HT-29 (cell line): ENCODE results near the gene RABL6. TPM values are rescaled to one million over a fixed set of nuclear protein-coding genes. Genes with fewer than 3 reads are reported as not detected.
A peak's percentile ranks its signal among the peaks of the same experiment; 100 is the strongest.
"Not testable (repeated sequence)": the region's sequence is repeated elsewhere in the genome, so short reads cannot be mapped to it uniquely, and the experiment has no call there.

ENCODE experiments used
- DNase-seq: peaks from one replicate; pipeline ENCODE4 v3.0.0-alpha.2; 2015; ENCODE audit warnings: low spot score
- total RNA-seq: library from RNA; depleted of rRNA; stranded (reverse); fragments of >200 nt; shearing (Covaris generic); gene quantifications from 2 replicates; pipeline ENCODE4 v1.2.3, GENCODE V29; 2014

The RABL6 gene
- total RNA-seq, 1 experiment from 2014 or later: 247 TPM

DNA sequence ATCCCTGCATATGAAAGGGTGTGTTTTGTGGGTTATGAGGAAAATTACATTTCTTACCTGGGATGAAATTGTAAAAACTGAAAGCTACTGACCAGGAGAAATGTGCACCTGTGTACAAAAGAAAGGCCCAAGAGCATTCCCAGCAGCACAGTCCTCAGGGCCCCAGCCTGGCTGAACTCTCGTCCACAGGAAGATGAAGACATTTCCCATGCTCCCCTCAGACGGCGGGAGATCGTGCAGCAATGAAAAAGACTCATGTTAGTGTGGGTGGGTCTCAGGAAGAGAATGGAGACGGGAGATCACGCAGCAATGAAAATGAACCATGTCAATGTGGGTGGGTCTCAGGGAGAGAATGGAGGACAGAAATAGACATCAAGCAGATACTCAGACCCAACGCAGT lies 30.8 kb upstream of the RABL6 start:
- DNase-seq: no peak

DNA sequence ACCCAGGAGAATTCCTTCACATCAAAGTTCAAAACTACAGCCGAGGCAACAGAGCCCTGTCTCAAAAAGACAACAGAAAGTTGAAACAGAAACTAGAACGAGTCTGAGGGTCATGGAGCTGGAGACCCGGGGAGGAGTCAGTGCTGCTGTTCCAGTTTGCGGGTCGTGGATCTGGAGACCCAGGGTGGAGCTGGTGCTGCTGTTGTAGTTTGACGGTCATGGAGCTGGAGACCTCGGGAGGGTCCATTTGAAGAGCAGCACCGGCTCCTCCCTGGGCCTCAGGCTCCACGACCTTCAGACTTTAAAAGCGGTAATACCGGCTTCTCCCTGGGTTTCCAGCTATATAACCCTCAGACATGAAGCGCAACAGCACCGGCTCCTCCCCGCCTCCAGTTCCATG lies 30.4 kb upstream of the RABL6 start:
- peak; percentile 80 for DNase-seq

DNA sequence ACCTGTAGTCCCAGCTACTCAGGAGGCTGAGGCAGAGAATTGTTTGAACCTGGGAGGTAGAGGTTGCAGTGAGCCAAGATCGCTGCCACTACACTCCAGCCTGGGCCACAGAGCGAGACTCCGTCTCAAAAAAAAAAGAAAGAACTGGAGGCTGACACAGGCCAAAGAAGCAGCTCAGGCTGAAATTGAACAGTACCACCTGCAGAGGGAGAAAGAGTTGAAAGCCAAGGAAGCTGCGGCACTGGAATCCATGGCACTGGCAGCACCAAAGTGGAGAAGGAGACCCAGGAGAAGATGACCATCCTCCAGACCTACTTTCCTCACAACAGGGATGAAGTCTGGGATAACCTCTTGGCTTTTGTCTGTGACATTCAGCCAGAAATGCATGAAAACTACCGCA lies 27.9 kb upstream of the RABL6 start:
- no peak for DNase-seq

DNA sequence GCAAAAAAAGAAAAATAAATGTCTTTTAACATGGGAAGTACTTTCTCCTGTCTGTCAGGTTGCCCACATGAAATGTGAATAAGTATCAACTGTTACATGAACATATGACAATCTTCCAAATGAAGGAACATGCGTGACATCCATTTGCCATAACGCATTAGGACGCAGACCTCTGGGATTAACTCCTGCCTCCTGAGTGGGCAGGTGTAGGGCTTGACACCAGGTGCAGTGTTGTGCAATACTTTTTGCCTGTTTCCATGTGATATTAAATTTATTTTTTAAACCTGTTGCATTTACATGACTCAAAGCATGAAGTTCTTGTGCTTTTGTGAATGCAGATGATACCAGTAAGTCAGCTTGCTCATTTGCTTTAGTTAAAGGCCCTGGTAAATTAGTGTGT lies 25.3 kb upstream of the RABL6 start:
- no peak for DNase-seq

DNA sequence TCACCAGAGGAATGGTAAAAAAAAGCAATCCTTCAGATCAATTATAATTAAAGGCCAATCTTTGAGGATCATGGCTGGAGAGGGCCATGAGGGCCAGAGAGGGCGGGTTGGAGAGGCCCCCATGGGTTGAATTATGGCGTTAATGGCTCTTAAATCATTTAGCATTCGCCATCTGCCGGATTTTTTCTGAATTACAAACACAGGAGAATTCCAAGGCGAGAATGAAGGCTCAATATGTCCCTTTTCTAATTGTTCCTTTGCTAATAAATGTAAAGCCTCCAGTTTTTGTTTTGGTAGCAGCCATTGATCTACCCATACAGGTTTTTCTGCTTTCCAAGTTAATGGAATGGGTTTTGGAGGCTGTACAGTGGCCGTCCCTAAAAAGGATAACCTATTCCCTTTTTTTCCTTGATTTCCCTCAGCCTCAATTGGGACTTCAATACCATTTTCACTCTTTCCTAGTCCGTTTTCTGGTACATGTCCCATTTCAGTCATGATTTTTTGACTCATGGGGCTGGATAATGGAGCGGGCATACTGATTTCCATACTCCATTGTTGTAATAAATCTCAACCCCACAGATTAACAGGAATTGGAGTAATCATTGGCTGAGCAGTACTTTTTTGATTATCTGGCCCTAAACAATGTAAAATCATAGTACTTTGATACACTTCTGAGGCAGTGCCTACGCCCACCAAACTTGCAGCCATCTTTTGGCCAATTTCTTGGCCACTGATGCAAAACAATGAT lies 23.3 kb upstream of the RABL6 start:
- DNase-seq: peak; percentile 69

DNA sequence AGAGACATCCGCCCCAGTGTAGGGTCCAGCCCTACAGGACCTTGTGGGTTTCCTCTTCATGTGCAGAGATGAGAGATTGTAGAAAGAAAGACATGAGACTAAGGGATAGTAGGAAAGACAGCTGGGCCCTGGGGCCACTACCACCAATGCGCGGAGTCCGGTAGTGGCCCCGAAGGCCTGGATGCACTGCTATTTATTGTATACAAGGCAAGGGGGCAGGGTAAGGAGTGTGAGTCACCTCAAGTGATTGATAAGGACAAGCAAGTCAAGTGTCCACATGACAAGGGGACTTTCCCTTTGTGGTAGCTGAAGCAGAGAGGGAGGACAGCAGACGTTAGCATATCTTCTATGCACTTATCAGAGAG lies 22.8 kb upstream of the RABL6 start:
- DNase-seq: no peak

DNA sequence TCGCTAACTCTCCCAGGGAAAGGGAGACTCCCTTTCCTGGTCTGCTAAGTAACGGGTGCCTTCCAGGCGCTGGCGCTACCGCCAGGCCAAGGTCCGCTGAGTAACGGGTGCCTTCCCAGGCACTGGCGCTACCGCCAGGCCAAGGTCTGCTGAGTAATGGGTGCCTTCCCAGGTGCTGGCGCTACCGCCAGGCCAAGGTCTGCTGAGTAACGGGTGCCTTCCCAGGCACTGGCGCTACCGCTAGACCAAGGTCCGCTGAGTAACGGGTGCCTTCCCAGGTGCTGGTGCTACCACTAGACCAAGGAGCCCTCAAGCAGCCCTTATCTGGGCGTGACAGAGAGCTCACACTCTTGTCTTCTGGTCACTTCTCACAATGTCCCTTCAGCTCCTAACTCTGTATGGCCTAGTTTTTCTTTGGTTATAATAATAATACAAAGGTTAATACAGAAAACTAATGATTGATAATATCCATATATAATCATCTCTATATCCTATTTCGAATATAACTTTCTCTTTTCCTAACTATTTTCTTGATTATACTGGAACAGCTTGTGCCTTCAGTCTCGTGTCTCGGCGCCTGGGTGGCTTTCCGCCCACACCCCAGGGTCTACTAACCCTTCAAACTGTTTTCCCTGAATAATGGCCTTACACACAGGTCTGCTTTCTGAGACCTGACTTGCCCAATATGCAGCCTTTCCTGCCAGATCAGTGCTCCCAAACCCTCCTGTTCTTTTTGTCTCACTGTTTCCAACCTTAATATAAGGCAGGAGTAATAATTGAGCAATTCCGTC lies 22.0 kb upstream of the RABL6 start:
- not testable (repeated sequence) for DNase-seq

DNA sequence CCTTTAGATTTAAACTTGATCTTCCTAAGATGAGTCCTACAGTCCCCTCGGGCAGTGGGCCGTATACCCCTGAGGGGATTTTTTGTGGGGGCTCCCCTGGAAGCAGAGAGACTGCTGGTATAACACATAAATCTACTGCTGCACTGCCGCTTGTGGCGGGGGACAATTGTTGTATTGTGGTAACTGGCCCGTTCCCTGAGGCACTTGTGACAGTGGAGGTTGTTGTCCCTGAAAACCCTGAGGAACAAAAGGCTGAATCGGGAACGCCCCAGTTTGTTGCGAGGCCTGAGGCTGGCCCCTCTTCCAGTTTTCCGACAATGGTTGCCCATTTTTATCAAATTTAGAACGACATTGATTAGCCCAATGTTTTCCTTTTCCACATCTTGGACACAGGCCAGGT lies 21.3 kb upstream of the RABL6 start:
- DNase-seq: no peak

DNA sequence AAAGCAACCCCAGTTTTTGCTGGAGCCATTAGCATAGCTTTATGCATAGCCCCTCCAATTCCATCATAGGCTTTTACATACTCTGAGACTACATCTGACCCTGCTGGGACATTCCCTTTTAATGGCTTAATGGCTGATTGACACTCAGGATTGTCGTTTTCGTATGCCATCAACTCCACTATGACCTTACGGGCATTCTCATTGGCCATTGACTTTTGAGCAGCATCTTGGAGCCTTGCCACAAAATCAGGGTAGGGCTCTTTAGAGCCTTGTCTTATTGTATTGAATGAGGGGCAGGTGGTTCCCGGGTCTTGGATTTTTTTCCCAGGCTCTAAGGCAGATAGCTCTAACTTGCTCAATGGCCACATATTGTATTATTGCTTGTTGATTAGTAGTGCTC lies 20.8 kb upstream of the RABL6 start:
- not testable (repeated sequence) for DNase-seq

DNA sequence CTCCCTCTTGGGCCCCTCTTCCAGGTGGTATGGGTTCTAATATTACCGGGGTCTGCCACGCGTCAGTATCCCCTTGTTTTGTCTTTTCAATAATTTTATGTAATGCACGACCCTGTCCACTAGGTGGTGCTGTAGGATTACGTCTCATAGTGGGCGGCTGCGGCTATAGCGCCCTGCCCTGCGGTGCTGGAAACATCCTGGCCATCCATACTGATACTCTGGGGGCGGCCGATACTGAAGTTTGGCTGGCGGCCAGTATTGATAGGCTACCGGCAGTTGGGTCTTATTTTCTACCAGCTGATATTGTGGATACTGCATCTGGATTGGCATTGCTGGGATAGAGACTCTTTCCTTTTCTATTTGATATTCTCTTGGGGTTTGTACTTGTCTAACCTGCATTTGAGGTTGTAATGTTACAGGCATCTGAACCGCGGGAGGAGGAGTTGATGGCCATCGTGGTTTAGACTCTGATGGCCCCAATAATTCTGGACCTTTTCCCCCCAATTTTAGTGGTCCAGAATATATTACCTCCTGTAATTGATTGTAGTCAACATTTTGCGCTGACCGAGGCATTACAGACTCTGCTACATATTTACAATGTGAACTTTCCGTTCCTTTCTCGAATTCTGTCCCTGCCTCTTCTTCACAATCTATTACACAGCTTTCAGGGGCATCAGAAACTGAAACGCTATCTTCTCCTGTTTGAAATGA lies 19.9 kb upstream of the RABL6 start:
- DNase-seq: peak; percentile 91

DNA sequence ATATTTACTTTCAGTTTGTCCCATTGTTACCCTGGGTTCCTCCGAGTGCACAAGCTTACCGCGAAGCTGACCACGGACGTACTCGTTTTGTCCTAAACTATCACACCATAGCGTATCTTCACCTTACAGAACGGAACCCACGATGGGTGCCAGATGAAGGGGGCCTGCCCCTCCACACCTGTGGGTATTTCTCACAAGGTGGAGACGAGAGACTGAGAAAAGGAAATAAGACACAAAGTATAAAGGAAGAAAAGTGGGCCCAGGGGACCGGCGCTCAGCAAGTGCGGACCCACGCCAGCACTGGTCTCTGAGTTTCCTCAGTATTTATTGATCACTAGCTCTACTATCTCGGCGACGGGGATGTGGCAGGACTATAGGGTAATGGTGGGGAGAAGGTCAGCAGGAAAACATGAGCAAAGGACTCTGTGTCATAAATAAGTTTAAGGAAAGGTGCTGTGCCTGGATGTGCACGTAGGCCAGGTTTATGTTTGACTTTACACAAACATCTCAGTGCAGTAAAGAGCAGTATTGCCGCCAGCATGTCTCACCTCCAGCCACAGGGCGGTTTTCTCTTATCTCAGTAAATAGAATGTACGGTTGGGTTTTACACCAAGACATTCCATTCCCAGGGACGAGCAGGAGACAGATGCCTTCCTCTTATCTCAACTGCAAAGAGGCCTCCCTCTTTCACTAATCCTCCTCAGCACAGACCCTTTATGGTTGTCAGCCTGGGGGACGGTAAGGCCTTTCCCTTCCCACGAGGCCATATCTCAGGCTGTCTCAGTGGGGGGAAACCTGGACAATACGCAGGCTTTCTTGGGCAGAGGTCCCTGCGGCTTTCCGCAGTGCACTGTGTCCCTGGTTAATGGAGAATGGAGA lies 18.9 kb upstream of the RABL6 start:
- peak; percentile 60 for DNase-seq

DNA sequence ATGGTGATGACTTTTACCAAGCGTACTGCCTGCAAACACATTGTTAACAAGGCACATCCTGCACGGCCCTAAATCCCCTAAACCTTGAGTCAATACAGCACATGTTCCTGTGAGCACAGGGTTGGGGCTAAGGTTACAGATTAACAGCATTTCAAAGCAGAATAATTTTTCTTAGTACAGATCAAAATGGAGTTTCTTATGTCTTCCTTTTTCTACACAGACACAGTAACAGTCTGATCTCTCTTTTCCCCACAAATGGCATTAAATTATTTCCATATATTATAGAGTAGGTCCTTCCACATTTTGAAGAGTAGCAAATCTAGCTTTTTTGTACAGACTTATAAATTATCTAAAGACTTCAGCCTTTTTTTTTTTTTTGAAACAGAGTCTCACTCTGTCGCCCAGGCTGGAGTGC lies 18.2 kb upstream of the RABL6 start:
- peak; percentile 79 for DNase-seq

DNA sequence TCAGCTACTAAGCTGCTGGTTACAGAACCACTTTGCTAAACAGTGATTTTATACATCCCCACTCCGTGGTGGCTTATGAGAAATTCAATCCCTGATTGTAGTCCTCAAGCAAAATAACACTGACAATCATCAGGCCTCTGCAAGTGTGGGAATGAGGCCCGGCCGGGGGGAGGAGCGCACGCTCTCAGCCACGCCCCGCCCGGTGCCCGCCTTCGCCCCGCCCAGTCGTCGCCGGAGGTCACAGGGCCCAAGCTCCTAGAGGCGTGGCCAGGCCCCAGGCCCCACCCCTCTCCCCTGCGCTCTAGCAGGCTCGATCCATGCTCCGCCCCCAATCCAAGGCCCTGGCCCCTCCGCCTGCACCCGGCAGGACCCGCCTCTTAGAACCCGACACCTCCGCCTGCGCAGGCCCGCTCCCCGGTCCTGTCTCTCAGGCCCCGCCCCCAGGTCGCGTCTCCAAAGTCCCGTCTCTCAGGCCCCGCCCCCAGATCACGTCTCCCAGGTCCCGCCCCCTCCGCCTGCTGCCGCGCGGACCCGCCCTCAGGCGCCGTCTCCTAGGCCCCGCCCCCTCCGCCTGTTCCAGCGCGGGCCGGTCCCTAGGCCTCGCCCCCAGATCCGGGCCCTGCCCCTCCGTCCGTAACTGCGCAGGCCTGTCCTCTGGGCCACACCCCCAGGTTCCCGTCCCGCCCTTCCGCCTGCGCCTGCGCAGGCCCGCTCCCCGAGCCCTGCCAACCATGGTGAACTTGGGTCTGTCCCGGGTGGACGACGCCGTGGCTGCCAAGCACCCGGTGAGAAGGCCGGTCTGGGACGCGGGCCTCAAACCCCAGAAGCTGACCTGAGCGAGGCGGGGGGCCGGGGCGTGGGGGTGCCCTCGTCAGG lies 16.9 kb upstream of the RABL6 start, which contains the start of gene TMEM141:
Gene TMEM141, plus strand, starts transcription at position 705 of the 876 bp plus-strand sequence. Its CDS starts 27 bp downstream, at position 732.
- peak; percentile 99 for DNase-seq

DNA sequence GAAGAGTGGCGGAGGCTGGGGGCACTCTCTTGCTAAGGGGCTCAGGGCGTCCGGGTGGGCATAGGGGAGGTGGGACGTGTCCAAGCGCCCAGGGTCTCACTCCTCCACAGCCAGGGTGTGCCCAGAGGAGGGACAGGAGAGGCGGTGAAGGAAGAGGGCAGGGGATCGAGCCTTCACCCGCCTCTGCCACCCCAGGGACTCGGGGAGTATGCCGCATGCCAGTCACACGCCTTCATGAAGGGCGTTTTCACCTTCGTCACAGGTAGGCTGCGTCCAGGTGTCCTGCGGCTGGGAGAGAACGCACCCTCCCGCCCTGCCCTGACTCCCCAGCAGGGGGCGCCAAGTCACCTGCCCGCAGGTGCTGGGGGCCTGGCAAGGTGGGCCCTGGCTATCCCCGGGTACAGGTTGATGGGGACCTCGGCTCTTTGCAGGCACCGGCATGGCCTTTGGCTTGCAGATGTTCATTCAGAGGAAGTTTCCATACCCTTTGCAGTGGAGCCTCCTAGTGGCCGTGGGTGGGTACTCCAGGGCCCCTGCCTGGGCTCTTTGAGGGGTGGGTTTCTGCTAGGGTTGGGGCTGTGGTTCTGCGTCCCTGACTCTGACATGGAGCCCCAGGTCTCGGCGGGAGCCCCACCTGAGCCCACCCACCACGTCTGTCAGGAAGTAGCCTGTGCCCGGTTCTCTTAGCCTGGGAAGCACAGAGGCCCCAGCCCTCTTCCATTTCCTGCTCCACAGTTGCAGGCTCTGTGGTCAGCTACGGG lies 16.1 kb upstream of the RABL6 start:
- peak; percentile 84 for DNase-seq

DNA sequence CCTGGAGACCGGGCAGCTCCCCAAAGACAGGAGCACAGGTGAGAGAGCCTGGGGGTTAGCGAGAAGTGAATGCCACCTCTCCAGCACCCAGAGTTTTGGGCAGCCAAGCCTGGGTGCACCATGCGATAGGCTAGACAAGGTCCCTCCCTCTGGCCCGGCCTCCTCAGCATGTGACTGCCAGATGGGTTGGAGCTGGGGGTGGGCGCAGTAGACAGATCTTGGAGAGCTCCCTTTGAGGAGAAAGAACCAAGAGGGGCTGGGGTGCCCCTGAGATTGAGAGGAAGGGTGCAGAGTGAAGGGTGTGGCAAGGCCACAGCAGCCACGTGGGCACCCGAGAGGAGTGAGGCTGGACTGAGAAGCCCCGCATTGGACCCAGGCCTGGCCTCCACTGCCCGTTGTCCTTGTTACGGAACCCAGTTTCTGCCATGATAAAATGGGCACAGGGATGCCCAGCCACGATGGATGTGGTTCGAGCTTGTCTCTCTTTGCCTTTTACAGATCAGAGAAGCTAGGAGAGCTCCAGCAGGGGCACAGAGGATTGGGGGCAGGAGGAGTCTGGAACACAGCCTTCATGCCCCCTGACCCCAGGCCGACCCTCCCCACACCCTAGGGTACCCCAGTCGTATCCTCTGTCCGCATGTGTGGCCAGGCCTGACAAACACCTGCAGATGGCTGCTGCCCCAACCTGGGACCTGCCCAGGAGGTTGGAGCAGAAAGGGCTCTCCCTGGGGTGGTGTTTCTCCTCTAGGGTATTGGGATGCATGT lies 15.2 kb upstream of the RABL6 start:
- DNase-seq: no peak

DNA sequence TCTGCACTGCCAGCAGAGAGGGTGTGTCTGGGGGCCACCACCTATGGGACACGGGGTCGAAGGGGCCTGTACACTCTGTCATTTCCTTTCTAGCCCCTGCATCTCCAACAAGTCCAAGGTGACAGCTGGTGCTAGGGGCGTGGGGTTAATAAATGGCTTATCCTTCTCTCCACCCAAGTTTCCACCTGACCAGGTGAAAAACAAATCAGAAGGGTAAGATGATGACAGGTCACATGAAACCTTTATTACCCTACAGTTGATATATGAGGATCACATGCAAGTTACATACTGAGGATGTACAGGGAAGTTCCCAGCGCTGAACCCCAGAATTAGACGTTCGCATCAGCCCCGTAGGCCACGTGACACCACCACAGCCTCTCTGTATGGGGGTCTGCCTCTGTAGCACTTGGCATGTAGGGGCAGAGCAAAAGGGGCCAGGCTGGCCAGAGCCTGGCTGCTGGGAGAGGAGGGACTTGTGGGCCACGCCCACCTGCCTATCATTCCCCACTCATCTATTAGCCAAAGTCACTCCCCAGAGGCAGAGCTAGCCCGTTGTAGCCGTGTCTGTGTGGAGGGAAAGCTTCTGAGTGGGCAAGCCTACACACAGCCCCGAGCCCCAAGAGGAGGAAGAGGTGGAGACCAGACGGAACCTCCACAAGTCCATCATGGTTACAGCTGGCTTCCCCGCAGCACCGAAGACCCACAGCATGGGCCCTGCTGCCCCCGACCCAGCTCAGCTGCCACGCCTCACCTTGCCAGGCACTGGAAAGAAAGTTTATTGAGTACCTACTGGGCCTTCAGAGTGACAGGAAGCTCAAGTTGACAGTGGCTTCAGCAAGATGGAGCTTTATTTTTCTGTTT lies 14.4 kb upstream of the RABL6 start:
- DNase-seq: no peak

DNA sequence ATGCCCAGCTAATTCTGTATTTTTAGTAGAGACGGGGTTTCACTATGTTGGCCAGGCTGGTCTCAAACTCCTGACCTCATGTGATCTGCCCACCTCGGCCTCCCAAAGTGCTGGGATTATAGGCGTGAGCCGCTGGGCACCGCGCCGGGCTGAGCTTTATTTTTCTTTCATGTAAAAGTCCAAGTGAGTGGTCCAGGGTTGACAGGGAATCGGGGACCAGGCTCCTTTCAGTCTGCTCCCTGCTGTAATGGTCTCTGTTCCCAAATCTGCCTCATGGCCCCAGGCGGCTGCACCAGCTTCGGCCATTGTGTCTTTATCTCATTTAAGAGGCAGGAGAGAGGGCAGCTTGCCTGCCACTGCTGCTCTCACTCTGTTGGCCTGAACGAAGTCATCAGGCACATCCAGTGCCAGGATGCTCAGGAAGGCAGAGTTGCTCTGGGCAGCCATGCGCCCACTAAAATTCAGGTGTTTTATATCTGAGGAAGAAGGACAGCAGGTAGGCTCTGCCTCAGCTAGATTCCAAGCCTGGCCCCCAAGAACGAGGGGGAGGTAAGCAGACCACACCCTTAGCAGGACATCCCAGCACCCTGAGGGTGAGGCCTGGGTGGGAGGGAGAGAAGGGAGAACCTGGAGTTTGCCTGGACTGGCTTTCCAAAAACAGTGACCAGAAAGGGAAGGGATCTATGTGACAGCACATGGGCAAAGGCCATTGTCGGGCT lies 13.3 kb upstream of the RABL6 start:
- DNase-seq: no peak
